Fibroblast of the conjunctiva (primary cell): ENCODE data around the gene ETS1.

Experiments
- DNase-seq: peaks from one replicate; pipeline ENCODE4 v3.0.0-alpha.2; 2010; ENCODE audit warnings: low read depth

The ETS1 gene

GRCh38 chr11:128424271-128424711, 163.1 kb downstream of the ETS1 start:
- no peak for DNase-seq

GRCh38 chr11:128422576-128423370, 164.6 kb downstream of the ETS1 start:
- no peak for DNase-seq

GRCh38 chr11:128421577-128422330, 165.6 kb downstream of the ETS1 start:
- DNase-seq: no peak

DNA sequence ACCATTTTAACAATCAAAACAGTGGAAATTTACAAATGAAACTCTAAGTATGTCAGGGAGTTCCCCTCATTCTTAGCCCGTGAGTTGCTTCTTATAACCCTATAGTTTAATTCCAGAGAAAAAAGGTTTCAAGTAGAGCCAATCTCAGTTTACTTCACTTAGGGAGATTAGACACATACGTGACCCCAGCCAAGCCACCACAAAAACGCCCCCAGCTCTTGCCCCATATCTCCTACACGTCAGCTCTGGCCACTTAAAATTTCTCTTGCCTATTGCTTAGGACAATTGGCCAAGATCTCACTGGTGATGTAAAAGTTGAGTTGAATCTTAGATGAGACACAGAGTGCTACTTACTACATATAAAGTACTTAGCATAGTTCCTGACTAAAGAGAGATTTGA, 166.4 kb downstream of the ETS1 start:
- no peak for DNase-seq

GRCh38 chr11:128420265-128420664, 167.1 kb downstream of the ETS1 start:
- DNase-seq: no peak

- DNase-seq: no peak
Measured at GRCh38 chr11:128419012-128419767, 168.2 kb downstream of the ETS1 start.

- peak; percentile 79 for DNase-seq
Measured at GRCh38 chr11:128417607-128418324, 169.6 kb downstream of the ETS1 start.

DNA sequence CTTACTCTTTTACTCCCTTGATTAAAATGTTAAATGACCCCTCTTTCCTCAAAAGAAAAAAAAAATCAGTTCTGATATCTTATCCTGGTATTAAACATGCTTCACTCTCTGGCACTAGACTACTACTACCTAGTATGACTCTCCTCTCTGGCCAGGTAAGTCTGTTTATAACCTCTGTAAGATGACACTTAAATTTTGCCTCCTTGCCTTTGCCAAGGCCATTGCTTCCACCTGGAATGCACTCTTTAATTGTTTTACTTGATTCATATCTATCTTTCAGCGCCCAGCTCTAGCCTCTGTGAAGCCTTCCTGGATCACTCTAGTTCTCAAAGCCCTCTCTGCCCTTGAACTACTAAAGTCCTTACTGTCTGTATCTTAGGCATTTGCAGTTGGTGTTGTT, 170.4 kb downstream of the ETS1 start:
- DNase-seq: no peak

DNA sequence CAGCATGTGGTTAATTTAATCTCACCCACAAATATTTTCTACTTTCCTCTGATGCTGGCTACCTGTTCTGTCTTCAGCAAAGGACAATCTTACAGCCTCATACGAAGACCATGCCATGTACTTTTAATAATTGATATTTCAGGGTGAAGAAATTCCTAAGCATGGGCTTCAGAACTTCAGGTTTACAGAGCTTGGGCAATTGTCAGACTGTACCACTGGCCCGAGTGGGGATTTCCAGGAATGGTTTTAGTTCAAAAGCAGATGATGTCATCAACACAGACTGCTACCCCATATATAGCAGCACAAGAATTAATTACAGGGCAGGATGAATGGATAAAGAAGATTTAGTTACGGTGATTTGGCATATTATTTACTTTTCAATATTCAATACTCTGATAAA, 171.8 kb downstream of the ETS1 start:
- no peak for DNase-seq

- DNase-seq: no peak
Measured at GRCh38 chr11:128412847-128413791, 174.2 kb downstream of the ETS1 start.

DNA sequence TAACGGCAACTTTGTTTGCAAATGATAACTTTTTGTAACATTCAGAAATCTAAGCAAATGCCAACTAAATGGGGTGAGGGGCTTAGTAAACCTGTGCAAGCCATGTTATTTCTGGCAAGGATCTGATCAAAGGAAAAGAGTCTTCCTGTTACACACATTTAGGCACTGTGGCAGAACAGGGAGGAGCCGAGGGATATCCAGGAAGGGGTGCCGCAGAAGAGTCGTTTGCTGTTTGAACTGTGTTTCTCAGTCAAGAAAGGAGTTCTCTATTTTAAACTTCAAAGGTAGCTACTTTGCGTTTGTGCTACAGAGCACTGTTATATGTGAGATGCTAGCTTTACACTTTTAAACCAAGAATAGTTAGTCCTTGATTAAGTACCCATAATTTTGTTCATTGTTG, 175.5 kb downstream of the ETS1 start:
- no peak for DNase-seq

DNA sequence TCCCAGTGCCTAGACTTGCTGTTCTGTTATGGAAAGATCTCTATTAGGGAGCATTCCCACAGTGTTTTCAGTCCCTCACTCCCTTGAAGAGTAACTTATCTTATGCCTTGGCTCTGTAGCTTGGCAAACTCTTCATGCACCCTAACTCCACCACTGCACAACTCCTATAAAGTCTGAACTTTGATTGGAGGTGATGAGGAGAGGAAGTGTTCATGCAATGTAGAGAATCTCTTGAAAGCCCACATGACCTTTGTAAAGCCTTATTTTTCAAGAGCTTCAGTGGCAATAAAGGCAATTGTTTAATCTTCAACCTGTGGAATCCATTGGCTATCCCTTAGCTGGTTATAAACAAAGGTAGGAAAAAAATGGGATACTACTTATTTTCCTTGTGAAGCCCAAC, 176.2 kb downstream of the ETS1 start:
- no peak for DNase-seq

- DNase-seq: no peak
Measured at GRCh38 chr11:128409476-128409875, 177.9 kb downstream of the ETS1 start.
